GM23338 (cell line): ENCODE measurements around the gene RFC2. TPM values are rescaled to one million over a fixed set of nuclear protein-coding genes. Genes with fewer than 3 reads are reported as not detected.
A peak's percentile ranks its signal among the peaks of the same experiment; 100 is the strongest.
"Not testable (repeated sequence)": the region's sequence is repeated elsewhere in the genome, so short reads cannot be mapped to it uniquely, and the experiment has no call there.

ENCODE experiments used
- ATAC-seq: fragments of 200-7000 bp; cut with Tn5 transposase; 3 replicates; pipeline ENCODE4 v1.9.1; 2020
- DNase-seq: peaks from one replicate; pipeline ENCODE4 v3.0.0-alpha.2; 2015; ENCODE audit warnings: low spot score
- H2AFZ ChIP-seq: fragments of 200-600 bp; sonication (generic); 2 replicates; pipeline ENCODE4 v1.8.0; 2016; ENCODE audit warnings: antibody characterized with exemption, mild to moderate bottlenecking, moderate library complexity
- H3F3A ChIP-seq: fragments of 200-600 bp; sonication (generic); replicated peaks from 2 replicates; pipeline ENCODE4 v1.8.0; 2017; ENCODE audit warnings: antibody characterized with exemption, mixed run types, low read depth
- H3K27ac ChIP-seq: fragments of 200-600 bp; sonication (generic); 2 replicates; pipeline ENCODE4 v1.6.1; 2016; ENCODE audit warnings: low read depth
- H3K27me3 ChIP-seq: fragments of 200-600 bp; sonication (generic); 2 replicates; pipeline ENCODE4 v1.8.0; 2016; ENCODE audit warnings: mild to moderate bottlenecking, mixed run types, moderate library complexity; ENCODE audit not compliant: insufficient read depth
- H3K36me3 ChIP-seq: fragments of 200-600 bp; sonication (generic); 2 replicates; pipeline ENCODE4 v1.8.0; 2016; ENCODE audit warnings: mild to moderate bottlenecking; ENCODE audit not compliant: insufficient read depth
- H3K4me1 ChIP-seq: fragments of 200-600 bp; sonication (generic); 2 replicates; pipeline ENCODE4 v1.8.0; 2016; ENCODE audit warnings: mild to moderate bottlenecking, moderate library complexity; ENCODE audit not compliant: insufficient read depth
- H3K4me2 ChIP-seq: fragments of 200-600 bp; sonication (generic); 2 replicates; pipeline ENCODE4 v1.7.1; 2017; ENCODE audit warnings: mixed run types
- H3K4me3 ChIP-seq: fragments of 200-600 bp; sonication (generic); 2 replicates; pipeline ENCODE4 v1.6.1; 2016; ENCODE audit warnings: mixed run types
- H3K79me2 ChIP-seq: fragments of 200-600 bp; sonication (generic); replicated peaks from 2 replicates; pipeline ENCODE4 v1.8.0; 2017; ENCODE audit warnings: mild to moderate bottlenecking; ENCODE audit not compliant: insufficient read depth
- H3K9me2 ChIP-seq: fragments of 200-600 bp; sonication (generic); 2 replicates; pipeline ENCODE4 v1.8.0; 2017; ENCODE audit not compliant: insufficient read depth
- H4K20me1 ChIP-seq: fragments of 200-600 bp; sonication (generic); replicated peaks from 2 replicates; pipeline ENCODE4 v1.8.0; 2017; ENCODE audit warnings: mild to moderate bottlenecking; ENCODE audit not compliant: insufficient read depth
- H3K27ac Mint-ChIP-seq: 2 replicates; pipeline ENCODE4 v1.8.0; 2020; ENCODE audit warnings: inconsistent platforms, mild to moderate bottlenecking, moderate library complexity, mixed read lengths
- H3K27me3 Mint-ChIP-seq: 3 replicates; pipeline ENCODE4 v1.8.0; 2022; ENCODE audit warnings: low read depth, mild to moderate bottlenecking, moderate library complexity, mixed read lengths, inconsistent platforms; ENCODE audit not compliant: insufficient read depth, poor library complexity
- H3K36me3 Mint-ChIP-seq: 3 replicates; pipeline ENCODE4 v1.8.0; 2021; ENCODE audit warnings: low read depth, mild to moderate bottlenecking, inconsistent platforms, moderate library complexity, mixed read lengths
- H3K4me1 Mint-ChIP-seq: 3 replicates; pipeline ENCODE4 v1.8.0; 2020; ENCODE audit warnings: mild to moderate bottlenecking, inconsistent platforms, mixed read lengths
- H3K4me3 Mint-ChIP-seq: 3 replicates; pipeline ENCODE4 v1.8.0; 2021; ENCODE audit warnings: moderate library complexity, mild to moderate bottlenecking, inconsistent platforms, mixed read lengths
- H3K9me3 Mint-ChIP-seq: 3 replicates; pipeline ENCODE4 v1.8.0; 2020; ENCODE audit warnings: moderate library complexity, mild to moderate bottlenecking, inconsistent platforms, mixed read lengths
- POLR2AphosphoS5 ChIP-seq: IDR thresholded peaks from 2 replicates; pipeline ENCODE4 v1.6.1; 2016; ENCODE audit warnings: antibody characterized with exemption, low read depth
- ZNF114 ChIP-seq: fragments of 250-450 bp; sonication (Bioruptor Pico); IDR thresholded peaks from 2 replicates; pipeline ENCODE4 v1.5.0; 2020; ENCODE audit warnings: mild to moderate bottlenecking, moderate library complexity
- polyA plus RNA-seq: library from polyadenylated mRNA; unstranded; fragments of >200 nt; fragmentation: Nextera tagmentation; extraction: Ambion mirVana; gene quantifications from 2 replicates; pipeline ENCODE4 v1.2.1, GENCODE V29; 2016
- total RNA-seq: library from RNA; depleted of rRNA; stranded (reverse); fragments of >200 nt; shearing (Covaris generic); gene quantifications from 2 replicates; pipeline ENCODE4 v1.2.3, GENCODE V29; 2014

RFC2 gene
- total and polyA plus RNA-seq, 2 experiments from 2014 or later = 56.4 to 75.2 TPM

DNA sequence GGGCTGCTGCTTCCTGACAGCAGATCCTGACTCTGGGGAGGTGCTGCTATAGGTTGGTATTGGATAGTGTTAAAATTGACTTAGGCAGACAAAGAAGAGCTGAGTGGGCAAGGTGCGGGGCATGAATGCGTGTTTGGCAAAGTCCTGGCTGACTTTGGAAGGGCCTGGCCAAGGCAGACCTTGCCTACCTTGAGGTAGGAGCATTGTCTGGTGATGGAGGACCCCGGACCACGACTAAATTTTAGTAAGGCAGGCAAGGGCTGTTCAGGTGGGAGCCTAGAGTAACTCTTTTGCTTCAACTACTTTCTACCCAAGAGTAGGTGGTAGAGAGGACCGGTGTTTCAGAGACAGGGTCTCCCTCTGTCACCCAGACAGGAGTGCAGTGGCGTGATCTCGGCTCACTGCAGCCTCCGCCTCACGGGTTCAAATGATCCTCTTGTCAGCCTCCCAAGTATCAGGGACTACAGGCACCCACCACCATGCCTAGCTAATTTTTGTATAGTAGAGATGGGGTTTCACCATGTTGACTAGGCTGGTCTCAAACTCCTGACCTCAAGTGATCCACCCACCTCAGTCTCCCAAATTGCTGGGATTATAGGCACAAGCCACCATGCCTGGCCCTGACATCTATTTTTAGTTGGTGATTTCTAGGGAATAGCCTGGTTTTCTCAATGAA lies 56.6 kb downstream of the RFC2 start:
- TF ChIP-seq ZNF114 (CRISPR knock-in tag) (no peak), POLR2AphosphoS5 (peak; percentile 20; the same call in 1 of the 2 replicates)
- Histone ChIP-seq H3K9me2 (no peaks in the 10 kb centered on the region), H3K4me3 (no peak overlapping the region), H3K4me1 (no peaks in the 10 kb centered on the region), H4K20me1 (peaks cover 21% of the 10 kb centered on the region), H3F3A (peaks cover 39% of the 10 kb centered on the region), H3K79me2 (peaks cover 11% of the 10 kb centered on the region), H3K27ac (peak overlapping the region; percentile 78), H3K36me3 (peaks cover 17% of the 10 kb centered on the region), H3K4me2 (no peak overlapping the region), H2AFZ (no peak overlapping the region), H3K27me3 (no peaks in the 10 kb centered on the region)
- DNase-seq (no peak), ATAC-seq (no peak)
- peaks cover 4% of the 10 kb centered on the region; the same call in 2 of the 3 replicates for H3K4me1 Mint-ChIP-seq
- H3K27ac Mint-ChIP-seq = no peak overlapping the region
- no peak overlapping the region for H3K4me3 Mint-ChIP-seq
- no peaks in the 10 kb centered on the region for H3K9me3 Mint-ChIP-seq
- peaks cover 46% of the 10 kb centered on the region for H3K36me3 Mint-ChIP-seq
- H3K27me3 Mint-ChIP-seq = peaks cover 10% of the 10 kb centered on the region

GRCh38 chr7:74195968-74196654 lies 58.1 kb downstream of the RFC2 start:
- Mint-ChIP-seq H3K27me3 (peaks cover 10% of the 10 kb centered on the region), H3K36me3 (peaks cover 60% of the 10 kb centered on the region)
- DNase-seq, H3K27ac ChIP-seq, H3K4me3 Mint-ChIP-seq, H3K4me2 ChIP-seq, H3K27ac Mint-ChIP-seq, H3K4me1 ChIP-seq, H3K27me3 ChIP-seq, H3K4me3 ChIP-seq, H3K9me3 Mint-ChIP-seq, H2AFZ ChIP-seq, H3K4me1 Mint-ChIP-seq, ATAC-seq, H3K9me2 ChIP-seq: not testable (repeated sequence)
- Histone ChIP-seq H3F3A (peaks cover 44% of the 10 kb centered on the region), H4K20me1 (peaks cover 34% of the 10 kb centered on the region), H3K79me2 (peaks cover 20% of the 10 kb centered on the region), H3K36me3 (peaks cover 29% of the 10 kb centered on the region)

DNA sequence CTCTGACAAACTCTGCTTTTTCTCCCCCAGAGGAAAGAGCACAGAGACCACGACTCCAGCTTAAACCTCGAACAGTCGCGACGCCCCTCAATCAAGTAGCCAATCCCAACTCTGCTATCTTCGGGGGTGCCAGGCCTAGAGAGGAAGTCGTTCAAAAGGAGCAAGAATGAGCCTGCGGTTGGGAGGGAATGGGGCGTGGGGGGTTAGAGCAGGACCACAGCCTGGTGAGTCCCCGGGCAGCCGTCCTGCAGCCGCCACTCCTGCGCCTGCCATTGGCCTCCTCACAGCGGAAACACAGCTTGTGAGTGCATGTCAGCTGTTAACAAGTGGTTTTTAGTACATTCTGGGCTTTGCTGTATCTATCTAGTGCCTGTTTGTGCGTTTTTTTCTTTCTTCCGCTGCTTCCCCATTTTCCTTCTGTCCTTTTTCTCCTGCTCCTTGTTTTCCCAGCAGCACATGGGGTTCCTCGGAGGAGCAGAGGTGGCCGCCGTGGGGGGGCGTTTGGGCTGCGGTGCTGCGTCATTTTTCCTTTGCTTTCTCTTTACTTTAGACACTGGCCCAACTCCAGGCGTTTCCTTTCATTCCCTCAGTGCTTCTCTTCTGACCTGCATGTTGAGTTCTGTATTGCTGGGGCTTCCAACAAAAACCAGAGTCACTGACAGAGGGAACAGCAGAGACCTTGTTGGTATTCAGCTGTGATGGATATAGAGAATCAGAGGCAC lies 58.9 kb downstream of the RFC2 start:
- H3K79me2 ChIP-seq = peaks cover 28% of the 10 kb centered on the region

More for the DNA sequence above, 58.9 kb downstream of the RFC2 start:
- not testable (repeated sequence) for H3K9me2 ChIP-seq, H2AFZ ChIP-seq, H3K4me1 Mint-ChIP-seq, H3K27me3 ChIP-seq, H3K4me3 Mint-ChIP-seq, H3K27ac Mint-ChIP-seq, H3K9me3 Mint-ChIP-seq, H3K4me2 ChIP-seq, H3K4me1 ChIP-seq, H3K4me3 ChIP-seq, ATAC-seq, DNase-seq, H3K27ac ChIP-seq
- H4K20me1 ChIP-seq = peaks cover 38% of the 10 kb centered on the region
- Mint-ChIP-seq H3K27me3 (peaks cover 10% of the 10 kb centered on the region), H3K36me3 (peaks cover 68% of the 10 kb centered on the region)
- peaks cover 37% of the 10 kb centered on the region for H3K36me3 ChIP-seq
- H3F3A ChIP-seq = peaks cover 50% of the 10 kb centered on the region
